DOHH2 (cell line): ENCODE data around the gene MAP3K4.

Source experiments
- EZH2phosphoT487 ChIP-seq: fragments of 200-600 bp; sonication (generic); IDR thresholded peaks from 2 replicates; pipeline ENCODE4 v1.6.1; 2017; ENCODE audit warnings: borderline replicate concordance, mild to moderate bottlenecking, antibody characterized with exemption, low read length, moderate library complexity, mixed read lengths
- TF ChIP-seq, protein P1 (sequence below): fragments of 200-600 bp; sonication (generic); IDR thresholded peaks from one replicate; pipeline ENCODE4 v1.5.1; 2014; ENCODE audit warnings: antibody characterized with exemption, mild to moderate bottlenecking, low read depth, low read length; ENCODE audit not compliant: poor library complexity, severe bottlenecking

DNA sequence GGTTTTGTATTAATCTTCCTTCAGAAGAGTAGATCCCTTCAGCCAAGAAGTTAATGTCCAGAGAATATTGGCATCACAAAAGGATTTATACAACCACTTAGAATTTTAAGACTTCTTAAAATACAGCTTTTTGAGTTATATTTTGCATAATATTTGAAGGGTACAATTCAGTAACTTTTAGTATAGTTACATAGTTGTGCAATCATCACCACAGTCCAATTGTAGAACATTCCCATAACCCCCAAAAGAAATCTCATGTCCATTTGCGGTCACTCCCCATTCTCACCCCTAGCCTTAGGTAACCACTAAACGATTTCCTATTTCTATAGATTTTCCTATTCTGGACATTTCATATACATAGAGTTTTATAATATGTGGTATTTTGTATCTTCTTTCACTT lies 126.4 kb downstream of the MAP3K4 start:
- TF ChIP-seq, protein P1, sequence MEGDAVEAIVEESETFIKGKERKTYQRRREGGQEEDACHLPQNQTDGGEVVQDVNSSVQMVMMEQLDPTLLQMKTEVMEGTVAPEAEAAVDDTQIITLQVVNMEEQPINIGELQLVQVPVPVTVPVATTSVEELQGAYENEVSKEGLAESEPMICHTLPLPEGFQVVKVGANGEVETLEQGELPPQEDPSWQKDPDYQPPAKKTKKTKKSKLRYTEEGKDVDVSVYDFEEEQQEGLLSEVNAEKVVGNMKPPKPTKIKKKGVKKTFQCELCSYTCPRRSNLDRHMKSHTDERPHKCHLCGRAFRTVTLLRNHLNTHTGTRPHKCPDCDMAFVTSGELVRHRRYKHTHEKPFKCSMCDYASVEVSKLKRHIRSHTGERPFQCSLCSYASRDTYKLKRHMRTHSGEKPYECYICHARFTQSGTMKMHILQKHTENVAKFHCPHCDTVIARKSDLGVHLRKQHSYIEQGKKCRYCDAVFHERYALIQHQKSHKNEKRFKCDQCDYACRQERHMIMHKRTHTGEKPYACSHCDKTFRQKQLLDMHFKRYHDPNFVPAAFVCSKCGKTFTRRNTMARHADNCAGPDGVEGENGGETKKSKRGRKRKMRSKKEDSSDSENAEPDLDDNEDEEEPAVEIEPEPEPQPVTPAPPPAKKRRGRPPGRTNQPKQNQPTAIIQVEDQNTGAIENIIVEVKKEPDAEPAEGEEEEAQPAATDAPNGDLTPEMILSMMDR: no peak
- TF ChIP-seq EZH2phosphoT487: no peak
